ENCODE results near the gene ELFN2. TPM values are rescaled to one million over a fixed set of nuclear protein-coding genes. Genes with fewer than 3 reads are reported as not detected.

The ELFN2 gene
- total RNA-seq, 2 donors from 2014 or later, result not detected

DNA sequence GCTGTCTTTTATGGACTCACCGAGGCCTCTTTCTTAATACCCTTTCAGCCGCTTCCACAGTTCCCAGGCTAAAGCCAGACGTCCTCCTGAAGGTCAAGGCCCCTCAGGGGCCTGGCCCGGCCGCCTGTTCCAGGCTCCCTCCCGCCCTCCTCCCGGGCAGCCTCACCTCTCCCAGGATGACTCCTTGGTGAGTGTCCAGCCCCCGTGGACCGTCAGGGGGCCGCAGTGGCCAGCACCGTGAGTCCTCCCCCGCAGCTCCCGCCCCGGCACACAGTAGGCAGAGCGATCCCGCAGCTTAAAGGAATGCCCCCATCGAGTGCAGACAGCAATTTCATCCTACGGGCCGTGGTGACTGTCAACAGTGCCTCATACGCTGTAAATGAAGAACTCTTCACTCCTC lies 32.9 kb downstream of the ELFN2 start:
- H3K4me3 ChIP-seq, result no peak overlapping the region
- H3K27ac ChIP-seq, result no peak overlapping the region
- H3K9me3 ChIP-seq, result no peaks in the 10 kb centered on the region
- DNase-seq (ENCODE audit: low spot score), result no peak
- H3K36me3 ChIP-seq, result no peaks in the 10 kb centered on the region
- no peaks in the 10 kb centered on the region for H3K4me1 ChIP-seq
- H3K27me3 ChIP-seq, result no peaks in the 10 kb centered on the region
- TF ChIP-seq, protein P1, sequence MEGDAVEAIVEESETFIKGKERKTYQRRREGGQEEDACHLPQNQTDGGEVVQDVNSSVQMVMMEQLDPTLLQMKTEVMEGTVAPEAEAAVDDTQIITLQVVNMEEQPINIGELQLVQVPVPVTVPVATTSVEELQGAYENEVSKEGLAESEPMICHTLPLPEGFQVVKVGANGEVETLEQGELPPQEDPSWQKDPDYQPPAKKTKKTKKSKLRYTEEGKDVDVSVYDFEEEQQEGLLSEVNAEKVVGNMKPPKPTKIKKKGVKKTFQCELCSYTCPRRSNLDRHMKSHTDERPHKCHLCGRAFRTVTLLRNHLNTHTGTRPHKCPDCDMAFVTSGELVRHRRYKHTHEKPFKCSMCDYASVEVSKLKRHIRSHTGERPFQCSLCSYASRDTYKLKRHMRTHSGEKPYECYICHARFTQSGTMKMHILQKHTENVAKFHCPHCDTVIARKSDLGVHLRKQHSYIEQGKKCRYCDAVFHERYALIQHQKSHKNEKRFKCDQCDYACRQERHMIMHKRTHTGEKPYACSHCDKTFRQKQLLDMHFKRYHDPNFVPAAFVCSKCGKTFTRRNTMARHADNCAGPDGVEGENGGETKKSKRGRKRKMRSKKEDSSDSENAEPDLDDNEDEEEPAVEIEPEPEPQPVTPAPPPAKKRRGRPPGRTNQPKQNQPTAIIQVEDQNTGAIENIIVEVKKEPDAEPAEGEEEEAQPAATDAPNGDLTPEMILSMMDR (IDR thresholded peaks at IDR 0.05), result no peak

DNA sequence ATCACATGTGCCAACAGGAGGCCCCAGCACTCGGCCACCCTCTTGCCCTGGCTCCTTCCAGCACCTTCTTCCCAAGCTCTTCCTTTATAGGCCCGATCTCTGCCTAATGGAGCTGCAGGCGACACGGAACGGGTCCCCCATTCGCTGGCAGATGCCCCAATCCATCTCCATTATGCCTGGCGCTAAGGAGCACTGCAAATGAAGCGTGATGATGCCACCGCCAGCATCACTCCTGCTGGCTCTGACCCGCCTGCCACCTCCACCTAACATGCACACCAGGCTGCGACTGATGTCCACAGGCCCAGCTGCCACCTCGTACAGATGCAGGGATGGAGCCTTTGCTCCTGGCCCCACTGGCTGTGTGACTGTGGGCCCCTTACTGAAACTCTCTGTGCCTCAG lies 33.5 kb downstream of the ELFN2 start:
- Histone ChIP-seq H3K4me1 (no peaks in the 10 kb centered on the region), H3K36me3 (no peaks in the 10 kb centered on the region), H3K27me3 (no peaks in the 10 kb centered on the region), H3K4me3 (no peak overlapping the region), H3K9me3 (no peaks in the 10 kb centered on the region), H3K27ac (no peak overlapping the region)
- no peak for DNase-seq (ENCODE audit: low spot score)
- TF ChIP-seq, protein P1 (IDR thresholded peaks at IDR 0.05), result no peak

DNA sequence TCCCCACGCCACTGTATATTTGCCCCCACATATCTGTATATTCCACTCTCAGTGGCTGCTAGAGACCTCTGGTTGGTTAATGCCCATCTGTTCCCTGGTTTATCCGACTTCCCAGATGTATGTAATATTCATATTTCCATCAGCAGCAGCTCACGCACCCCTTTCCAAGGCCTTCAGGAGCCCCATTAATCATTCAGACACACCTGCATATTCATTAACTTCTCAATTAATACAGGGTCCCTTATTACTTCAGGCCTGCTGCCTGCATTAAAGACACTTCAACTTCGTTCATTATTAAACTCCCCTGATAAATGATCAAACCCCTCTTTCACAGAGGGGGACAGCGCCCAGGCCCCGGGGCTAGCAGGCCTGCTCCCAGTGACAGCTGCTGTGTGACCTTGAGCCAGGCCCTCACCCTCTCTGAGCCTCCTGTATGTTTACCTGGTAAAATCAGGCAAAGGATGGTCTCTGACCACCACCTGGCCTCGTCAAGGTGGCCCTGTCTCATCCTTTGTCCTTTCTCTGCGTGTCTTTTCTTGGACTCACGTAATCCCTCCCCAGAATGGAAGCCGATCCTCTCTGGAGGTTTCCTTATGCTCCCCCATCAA lies 34.5 kb downstream of the ELFN2 start:
- H3K4me1 ChIP-seq, result no peaks in the 10 kb centered on the region
- H3K4me3 ChIP-seq, result no peak overlapping the region
- H3K27ac ChIP-seq, result no peak overlapping the region
- DNase-seq (ENCODE audit: low spot score), result no peak
- no peaks in the 10 kb centered on the region for H3K27me3 ChIP-seq
- TF ChIP-seq, protein P1 (IDR thresholded peaks at IDR 0.05), result no peak
- no peaks in the 10 kb centered on the region for H3K36me3 ChIP-seq
- H3K9me3 ChIP-seq, result no peaks in the 10 kb centered on the region

DNA sequence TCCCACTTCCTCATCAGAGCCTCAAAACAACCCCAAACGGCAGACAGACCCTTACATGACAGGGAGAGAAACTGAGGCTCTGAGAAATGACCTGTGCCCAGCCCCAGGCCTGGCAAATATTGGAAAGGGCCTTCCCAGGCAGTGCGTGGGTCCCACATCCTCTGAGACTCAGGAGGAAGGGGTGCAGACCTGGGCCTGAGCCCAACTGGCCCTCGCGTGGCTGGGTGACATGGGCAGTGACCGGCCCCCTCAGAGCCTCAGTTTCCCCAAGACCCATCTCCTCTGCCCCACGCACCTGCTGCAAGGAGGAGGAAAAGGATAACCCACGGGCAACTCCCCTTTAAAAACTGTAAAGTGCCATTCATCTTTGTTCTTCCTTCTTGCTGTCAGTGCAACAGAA lies 35.6 kb downstream of the ELFN2 start:
- Histone ChIP-seq H3K9me3 (no peaks in the 10 kb centered on the region), H3K27me3 (no peaks in the 10 kb centered on the region), H3K27ac (no peak overlapping the region), H3K36me3 (no peaks in the 10 kb centered on the region), H3K4me1 (no peaks in the 10 kb centered on the region), H3K4me3 (no peak overlapping the region)
- DNase-seq (ENCODE audit: low spot score), result no peak
- TF ChIP-seq, protein P1 (IDR thresholded peaks at IDR 0.05), result no peak

DNA sequence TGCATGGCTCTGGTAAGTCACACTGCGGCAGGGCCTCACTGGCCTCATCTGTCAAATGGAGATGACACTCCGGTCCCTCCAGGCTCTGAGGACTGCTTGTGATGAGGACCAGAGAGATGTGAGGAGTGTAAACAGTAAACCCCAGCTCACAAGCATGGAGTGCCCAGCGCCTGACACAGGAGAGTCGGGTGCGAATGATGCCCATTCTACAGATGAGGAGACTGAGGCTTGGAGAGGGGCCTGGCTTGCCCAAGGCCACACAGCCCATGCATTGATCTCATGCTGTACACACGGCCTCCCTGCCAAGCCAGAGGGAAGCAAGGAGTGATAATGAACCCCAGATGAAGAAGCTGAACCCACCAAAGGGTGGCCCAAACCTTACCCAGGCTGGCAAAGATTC lies 37.2 kb downstream of the ELFN2 start:
- no peak overlapping the region for H3K4me3 ChIP-seq
- H3K27me3 ChIP-seq, result no peaks in the 10 kb centered on the region
- H3K27ac ChIP-seq, result no peak overlapping the region

More for the DNA sequence above, 37.2 kb downstream of the ELFN2 start:
- DNase-seq (ENCODE audit: low spot score), result no peak
- Histone ChIP-seq H3K36me3 (no peaks in the 10 kb centered on the region), H3K4me1 (no peaks in the 10 kb centered on the region), H3K9me3 (no peaks in the 10 kb centered on the region)
- TF ChIP-seq, protein P1 (IDR thresholded peaks at IDR 0.05), result no peak

Measured in right atrium auricular region (tissue), 2 donors.